ENCODE measurements around the gene KATNB1.

The KATNB1 gene

DNA sequence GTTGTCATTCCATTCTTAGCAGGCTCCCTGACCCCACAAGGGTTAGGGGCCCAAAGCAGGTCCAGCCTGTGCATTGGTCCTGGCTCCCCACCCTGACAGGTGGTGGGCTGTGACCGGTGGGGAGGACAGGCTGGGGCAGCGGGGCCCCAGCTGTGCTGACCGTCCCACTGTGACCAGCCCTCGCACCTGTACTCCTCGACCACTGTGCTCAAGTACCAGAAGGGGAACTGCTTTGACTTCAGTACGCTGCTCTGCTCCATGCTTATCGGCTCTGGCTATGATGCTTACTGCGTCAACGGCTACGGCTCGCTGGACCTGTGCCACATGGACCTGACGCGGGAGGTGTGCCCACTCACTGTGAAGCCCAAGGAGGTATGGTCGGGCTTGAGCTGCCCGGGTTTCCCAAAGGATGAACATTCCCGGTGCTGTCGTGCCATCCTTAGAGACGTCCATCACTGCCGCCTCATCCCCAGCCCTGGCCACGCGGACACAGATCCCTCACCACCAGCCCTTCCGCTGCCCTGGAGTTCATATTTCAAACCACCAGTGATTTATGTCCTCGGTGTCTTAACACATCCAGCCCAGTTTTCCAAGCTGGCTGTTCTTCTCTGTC, 33.7 kb upstream of the KATNB1 start:
- Histone ChIP-seq H3K27ac (ENCODE audit: low read depth, low read length) (no peak overlapping the region), H3F3A (ENCODE audit: control insufficient read depth, insufficient read depth) (no peaks in the 10 kb centered on the region), H3K4me2 (ENCODE audit: low read length) (no peak overlapping the region), H3K4me1 (ENCODE audit: control insufficient read depth, low read length) (no peaks in the 10 kb centered on the region), H3K27me3 (ENCODE audit: control insufficient read depth, low read length) (no peaks in the 10 kb centered on the region), H3K36me3 (ENCODE audit: control insufficient read depth, low read length) (no peaks in the 10 kb centered on the region), H3K79me2 (ENCODE audit: control insufficient read depth, low read length) (no peaks in the 10 kb centered on the region), H3K4me3 (ENCODE audit: low read length) (no peak overlapping the region), H3K9me3 (ENCODE audit: control insufficient read depth, insufficient read depth, low read length) (no peaks in the 10 kb centered on the region), H4K20me1 (ENCODE audit: control insufficient read depth, insufficient read depth, low read depth, low read length) (no peaks in the 10 kb centered on the region), H3K9me2 (replicated peaks; ENCODE audit: control insufficient read depth, low read length) (no peaks in the 10 kb centered on the region)
- TF ChIP-seq EZH2phosphoT487 (IDR thresholded peaks at IDR 0.05; ENCODE audit: borderline replicate concordance, low read length) (no peak), CTCF (IDR thresholded peaks at IDR 0.05; ENCODE audit: low read depth, low read length, poor library complexity, severe bottlenecking) (no peak)

DNA sequence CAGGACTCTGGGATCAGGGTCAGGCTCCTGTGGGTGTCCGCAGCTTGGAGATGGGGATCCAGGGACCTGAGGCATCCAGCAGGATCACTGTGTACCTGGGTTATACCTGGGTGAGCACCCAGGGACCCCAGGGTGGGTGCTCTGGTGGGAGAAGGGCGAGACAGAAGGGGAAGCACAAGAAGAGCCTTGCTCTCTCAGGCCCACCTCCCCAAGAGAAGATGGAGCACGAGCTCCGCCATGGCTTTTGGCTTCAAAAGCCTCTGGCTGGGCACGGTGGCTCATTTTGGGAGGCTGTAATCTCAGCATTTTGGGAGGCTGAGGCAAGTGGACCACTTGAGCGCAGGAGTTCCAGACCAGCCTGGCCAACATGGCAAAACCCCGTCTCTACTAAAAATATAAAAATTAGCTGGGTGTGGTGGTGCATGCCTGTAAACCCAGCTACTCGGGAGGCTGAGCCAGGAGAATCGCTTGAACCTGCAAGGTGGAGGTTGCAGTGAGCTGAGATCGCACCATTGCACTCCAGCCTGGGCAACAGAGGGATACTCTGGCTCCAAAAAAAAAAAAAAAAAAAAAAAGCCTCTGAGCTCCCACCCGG, 32.1 kb upstream of the KATNB1 start:
- Histone ChIP-seq H3K36me3 (ENCODE audit: control insufficient read depth, low read length) (no peaks in the 10 kb centered on the region), H3K4me3 (ENCODE audit: low read length) (no peak overlapping the region), H3K79me2 (ENCODE audit: control insufficient read depth, low read length) (no peaks in the 10 kb centered on the region), H3K9me3 (ENCODE audit: control insufficient read depth, insufficient read depth, low read length) (no peaks in the 10 kb centered on the region), H4K20me1 (ENCODE audit: control insufficient read depth, insufficient read depth, low read depth, low read length) (no peaks in the 10 kb centered on the region), H3K4me1 (ENCODE audit: control insufficient read depth, low read length) (no peaks in the 10 kb centered on the region), H3K27ac (ENCODE audit: low read depth, low read length) (no peak overlapping the region), H3K9me2 (replicated peaks; ENCODE audit: control insufficient read depth, low read length) (no peaks in the 10 kb centered on the region), H3F3A (ENCODE audit: control insufficient read depth, insufficient read depth) (no peaks in the 10 kb centered on the region), H3K4me2 (ENCODE audit: low read length) (no peak overlapping the region), H3K27me3 (ENCODE audit: control insufficient read depth, low read length) (no peaks in the 10 kb centered on the region)
- TF ChIP-seq CTCF (IDR thresholded peaks at IDR 0.05; ENCODE audit: low read depth, low read length, poor library complexity, severe bottlenecking) (no peak), EZH2phosphoT487 (IDR thresholded peaks at IDR 0.05; ENCODE audit: borderline replicate concordance, low read length) (no peak)

- H3K4me2 ChIP-seq (ENCODE audit: low read length) = no peak overlapping the region
- no peaks in the 10 kb centered on the region for H3K9me2 ChIP-seq (replicated peaks; ENCODE audit: control insufficient read depth, low read length)
- H3K9me3 ChIP-seq (ENCODE audit: control insufficient read depth, insufficient read depth, low read length) = no peaks in the 10 kb centered on the region
- no peak for TF ChIP-seq EZH2phosphoT487 (IDR thresholded peaks at IDR 0.05; ENCODE audit: borderline replicate concordance, low read length)
- TF ChIP-seq CTCF (IDR thresholded peaks at IDR 0.05; ENCODE audit: low read depth, low read length, poor library complexity, severe bottlenecking) = no peak
- no peaks in the 10 kb centered on the region for H3K4me1 ChIP-seq (ENCODE audit: control insufficient read depth, low read length)
- H4K20me1 ChIP-seq (ENCODE audit: control insufficient read depth, insufficient read depth, low read depth, low read length) = no peaks in the 10 kb centered on the region
- no peaks in the 10 kb centered on the region for H3K79me2 ChIP-seq (ENCODE audit: control insufficient read depth, low read length)
- H3K36me3 ChIP-seq (ENCODE audit: control insufficient read depth, low read length) = no peaks in the 10 kb centered on the region
- H3F3A ChIP-seq (ENCODE audit: control insufficient read depth, insufficient read depth) = no peaks in the 10 kb centered on the region
- no peak overlapping the region for H3K27ac ChIP-seq (ENCODE audit: low read depth, low read length)
- H3K4me3 ChIP-seq (ENCODE audit: low read length) = no peak overlapping the region
- H3K27me3 ChIP-seq (ENCODE audit: control insufficient read depth, low read length) = no peaks in the 10 kb centered on the region
Measured at GRCh38 chr16:57704011-57704904, 31.3 kb upstream of the KATNB1 start.
